NCI-H146 treated with DMSO at 0.1 percent for 48 hours (cell line): ENCODE data around the gene POF1B.

Experiments used
- DNase-seq: peaks from one replicate; lab custom pipeline; 2025; ENCODE audit not compliant: unreplicated experiment; lab: John Stamatoyannopoulos, UW

POF1B gene

DNA sequence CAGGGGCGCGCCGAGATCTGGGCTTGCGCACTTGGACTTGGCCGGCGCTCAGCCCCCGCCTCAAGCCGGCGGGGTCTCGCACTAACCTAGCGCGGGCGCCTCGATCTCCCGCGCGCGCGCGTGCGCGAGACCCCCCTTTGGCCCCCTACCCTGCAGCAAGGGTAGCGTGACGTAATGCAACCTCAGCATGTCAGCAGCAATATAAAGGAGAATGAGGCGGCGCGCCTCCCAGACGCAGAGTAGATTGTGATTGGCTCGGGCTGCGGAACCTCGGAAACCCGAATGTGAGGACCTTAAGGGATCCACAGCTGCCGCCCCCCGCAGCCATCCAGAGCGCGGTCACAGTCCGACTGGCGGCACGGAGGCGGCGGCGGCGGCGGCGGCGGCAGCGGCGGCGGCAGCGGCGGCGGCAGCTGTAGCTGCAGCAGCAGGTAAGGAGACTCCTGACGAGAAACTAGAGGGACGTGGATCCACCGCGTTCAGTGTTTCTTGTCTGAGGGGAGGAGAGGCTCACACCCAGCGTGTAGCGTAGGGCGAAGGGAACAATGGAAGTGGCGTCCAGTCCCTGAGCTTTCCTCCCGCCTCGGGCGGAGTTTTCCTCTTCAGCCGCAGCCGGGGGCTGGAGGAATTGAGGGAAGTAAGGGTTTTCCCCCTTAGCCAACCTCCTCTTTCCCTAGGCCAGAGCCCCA is 135.6 kb downstream of the POF1B start, which contains the start of the genes SATL1 and ZNF711:
TSS of gene SATL1 (minus strand) at position 19 of the 689 bp plus-strand sequence. CDS start 134,811 bp downstream, outside the sequence.
TSS of gene ZNF711 (plus strand) at position 231 of the 689 bp plus-strand sequence. CDS start 3,582 bp downstream, outside the sequence.
- DNase-seq: peak; percentile 83

DNA sequence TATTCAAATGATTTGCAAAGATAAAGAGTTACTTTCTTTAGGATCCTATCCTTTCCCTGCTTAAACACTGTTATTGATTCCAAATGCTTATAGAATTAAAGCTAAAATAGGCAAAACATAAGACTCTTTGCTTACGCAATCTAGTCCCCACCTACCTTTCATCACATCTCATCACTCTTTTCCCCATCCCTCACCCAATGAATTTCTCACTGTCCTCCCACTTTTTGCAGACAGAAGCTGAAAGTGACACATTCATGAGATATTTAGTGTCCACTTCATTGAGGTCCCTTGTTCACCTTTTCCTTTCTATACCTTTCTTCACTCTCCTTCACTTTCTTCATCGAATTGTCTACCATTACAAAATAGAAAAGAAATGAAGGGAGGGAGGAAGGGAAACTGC is 136.3 kb downstream of the POF1B start:
- peak; percentile 32 for DNase-seq
